Spleen (tissue), 11 donors: ENCODE data around the gene KY. TPM values are rescaled to one million over a fixed set of nuclear protein-coding genes. Genes with fewer than 3 reads are reported as not detected.

ENCODE experiments used
- DNase-seq: peaks from one replicate; pipeline ENCODE4 v3.0.0-alpha.2; 2020
- H3K27ac ChIP-seq, 8 donors: fragments of 200-600 bp; sonication (generic) in 7 of 8; 1 replicate in 4 of 8; 2 replicates in 4 of 8; pipeline versions ENCODE4 v1.5.0 to v1.8.0; 2016 to 2021; ENCODE audit warnings: inconsistent platforms in 4 of 8, mild to moderate bottlenecking in 4 of 8, moderate library complexity in 1 of 8
- H3K27me3 ChIP-seq, 7 donors: fragments of 200-600 bp; sonication (generic) in 6 of 7; replicated peaks in 1 of 7; 1 replicate in 4 of 7; 2 replicates in 3 of 7; pipeline versions ENCODE4 v1.5.0 to v1.8.0; 2016 to 2021; ENCODE audit warnings: inconsistent platforms in 3 of 7, mild to moderate bottlenecking in 1 of 7
- H3K36me3 ChIP-seq, 6 donors: fragments of 200-600 bp; sonication (generic) in 5 of 6; 1 replicate in 4 of 6; 2 replicates in 2 of 6; pipeline versions ENCODE4 v1.5.0 to v1.8.0; 2016 to 2021; ENCODE audit warnings: inconsistent platforms in 2 of 6
- H3K4me1 ChIP-seq, 6 donors: fragments of 200-600 bp; sonication (generic) in 5 of 6; 1 replicate in 3 of 6; 2 replicates in 3 of 6; pipeline versions ENCODE4 v1.5.0 to v1.8.0; 2016 to 2021; ENCODE audit warnings: inconsistent platforms in 3 of 6
- H3K4me3 ChIP-seq, 8 donors: fragments of 200-600 bp; sonication (generic) in 7 of 8; 1 replicate in 4 of 8; 2 replicates in 4 of 8; pipeline versions ENCODE4 v1.5.0 to v1.8.0; 2016 to 2021; ENCODE audit warnings: inconsistent platforms in 4 of 8, mild to moderate bottlenecking in 4 of 8, moderate library complexity in 2 of 8
- H3K9me3 ChIP-seq, 8 donors: fragments of 200-600 bp; sonication (generic) in 7 of 8; 1 replicate in 4 of 8; 2 replicates in 4 of 8; pipeline versions ENCODE4 v1.5.0 to v1.8.0; 2016 to 2021; ENCODE audit warnings: inconsistent platforms in 4 of 8
- POLR2A ChIP-seq, 3 donors: fragments of 450-650 bp; IDR thresholded peaks; one replicate each; pipeline ENCODE4 v1.5.1; 2017; ENCODE audit warnings: antibody characterized with exemption in 3 of 3, mild to moderate bottlenecking in 1 of 3
- POLR2AphosphoS5 ChIP-seq, 3 donors: sonication (generic); formaldehyde crosslinking; IDR thresholded peaks; one replicate each; pipeline ENCODE4 v1.5.1; 2017; ENCODE audit warnings: antibody characterized with exemption in 3 of 3
- WGBS, 5 donors: extraction: QIAGEN DNeasy Blood & Tissue Kit in 3 of 5; methylation state at CpG; one replicate each; pipeline versions ENCODE4 v1.1.5 to v1.1.7; 2013 to 2018; 5-methylcytosine and 5-hydroxymethylcytosine counted together
- intact Hi-C: fragments of 100-400 bp; cut with DNase I; formaldehyde crosslinking; loops from one replicate; pipeline ENCODE4 v1.15.0; 2023; ENCODE audit warnings: low total_unique reads
- polyA plus RNA-seq, 3 donors: library from polyadenylated mRNA; stranded (reverse); fragments of 200-250 nt; gene quantifications; one replicate each; pipeline ENCODE4 v1.2.1, GENCODE V29; 2013
- total RNA-seq, 7 donors: library from RNA; depleted of rRNA in 3 of 7; stranded (reverse); fragments of >200 nt in 3 of 7; fragmentation: NEBNext Ultra II Directional in 4 of 7; extraction: Animal tissue kit (Norgen Biotek cat#: 25700) in 4 of 7; gene quantifications; one replicate each; pipeline versions ENCODE4 v1.1.0 to v1.2.1, GENCODE V29; 2016 to 2021
- TF ChIP-seq, protein P1 (sequence below), 11 experiments: fragments of 200-600 bp in 7 of 11; fragments of 450-650 bp in 4 of 11; sonication (generic) in 4 of 11; IDR thresholded peaks in 8 of 11; conservative IDR thresholded peaks in 3 of 11; 1 replicate in 7 of 11; 2 replicates in 4 of 11; pipeline versions ENCODE4 v1.4.0 to v1.8.0; 2016 to 2021; ENCODE audit warnings: antibody characterized with exemption in 11 of 11, inconsistent platforms in 4 of 11, mild to moderate bottlenecking in 1 of 11
- donor health status: healthy with polysubstance abuse.
- donor health status: DM: no; HTN: no; CAD: no; lungs with moderate emphysema.
- donor health status: DM: no; HTN: no; CAD: no.
- donor health status: Bipolar disorder and iron deficiency.
- donor health status: healthy.
- donor health status: DM: no; HTN: no; CAD: no.
- donor health status: DM: yes; HTN: yes; CAD: no.

Gene KY
- total and polyA plus RNA-seq, 10 donors = 0.17 TPM; not detected in 9

DNA sequence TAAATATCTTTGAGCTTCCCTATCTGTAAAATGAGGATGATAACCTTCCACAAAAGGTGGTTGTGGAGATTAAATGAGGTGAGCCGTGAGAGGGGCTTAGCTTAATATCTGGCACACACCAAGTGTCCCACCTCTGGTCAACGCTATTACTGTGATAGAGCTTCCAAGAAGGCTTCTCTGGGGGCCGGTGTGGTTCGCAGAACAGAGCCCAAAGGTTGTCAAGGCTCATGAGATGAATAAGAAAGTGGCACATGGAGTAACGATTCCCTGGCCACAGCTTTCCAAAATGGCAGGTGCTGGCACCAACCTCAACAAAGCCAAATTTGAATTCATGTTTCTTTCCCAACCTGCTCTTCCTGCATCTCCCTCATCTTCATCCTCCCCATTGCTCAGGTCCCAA lies 10.4 kb downstream of the KY start:
- no peak for DNase-seq
- H3K27me3 ChIP-seq = no peaks in the 10 kb centered on the region
- no peaks in the 10 kb centered on the region for H3K9me3 ChIP-seq
- H3K4me3 ChIP-seq = no peak overlapping the region
- intact Hi-C loops = no loop called here
- no peak overlapping the region for H3K27ac ChIP-seq
- no peaks in the 10 kb centered on the region for H3K36me3 ChIP-seq
- no peaks in the 10 kb centered on the region for H3K4me1 ChIP-seq
- TF ChIP-seq POLR2A (IDR thresholded peaks at IDR 0.05) (no peak), POLR2AphosphoS5 (IDR thresholded peaks at IDR 0.05) (no peak)
- TF ChIP-seq, protein P1, sequence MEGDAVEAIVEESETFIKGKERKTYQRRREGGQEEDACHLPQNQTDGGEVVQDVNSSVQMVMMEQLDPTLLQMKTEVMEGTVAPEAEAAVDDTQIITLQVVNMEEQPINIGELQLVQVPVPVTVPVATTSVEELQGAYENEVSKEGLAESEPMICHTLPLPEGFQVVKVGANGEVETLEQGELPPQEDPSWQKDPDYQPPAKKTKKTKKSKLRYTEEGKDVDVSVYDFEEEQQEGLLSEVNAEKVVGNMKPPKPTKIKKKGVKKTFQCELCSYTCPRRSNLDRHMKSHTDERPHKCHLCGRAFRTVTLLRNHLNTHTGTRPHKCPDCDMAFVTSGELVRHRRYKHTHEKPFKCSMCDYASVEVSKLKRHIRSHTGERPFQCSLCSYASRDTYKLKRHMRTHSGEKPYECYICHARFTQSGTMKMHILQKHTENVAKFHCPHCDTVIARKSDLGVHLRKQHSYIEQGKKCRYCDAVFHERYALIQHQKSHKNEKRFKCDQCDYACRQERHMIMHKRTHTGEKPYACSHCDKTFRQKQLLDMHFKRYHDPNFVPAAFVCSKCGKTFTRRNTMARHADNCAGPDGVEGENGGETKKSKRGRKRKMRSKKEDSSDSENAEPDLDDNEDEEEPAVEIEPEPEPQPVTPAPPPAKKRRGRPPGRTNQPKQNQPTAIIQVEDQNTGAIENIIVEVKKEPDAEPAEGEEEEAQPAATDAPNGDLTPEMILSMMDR (IDR thresholded peaks at IDR 0.05 in 8 of 11, conservative IDR thresholded peaks at IDR 0.05 in 3 of 11) = no peak
- 84 to 99% (median 91%) methylated on average over 5 of the region's 5 CpGs for WGBS, 5 donors

DNA sequence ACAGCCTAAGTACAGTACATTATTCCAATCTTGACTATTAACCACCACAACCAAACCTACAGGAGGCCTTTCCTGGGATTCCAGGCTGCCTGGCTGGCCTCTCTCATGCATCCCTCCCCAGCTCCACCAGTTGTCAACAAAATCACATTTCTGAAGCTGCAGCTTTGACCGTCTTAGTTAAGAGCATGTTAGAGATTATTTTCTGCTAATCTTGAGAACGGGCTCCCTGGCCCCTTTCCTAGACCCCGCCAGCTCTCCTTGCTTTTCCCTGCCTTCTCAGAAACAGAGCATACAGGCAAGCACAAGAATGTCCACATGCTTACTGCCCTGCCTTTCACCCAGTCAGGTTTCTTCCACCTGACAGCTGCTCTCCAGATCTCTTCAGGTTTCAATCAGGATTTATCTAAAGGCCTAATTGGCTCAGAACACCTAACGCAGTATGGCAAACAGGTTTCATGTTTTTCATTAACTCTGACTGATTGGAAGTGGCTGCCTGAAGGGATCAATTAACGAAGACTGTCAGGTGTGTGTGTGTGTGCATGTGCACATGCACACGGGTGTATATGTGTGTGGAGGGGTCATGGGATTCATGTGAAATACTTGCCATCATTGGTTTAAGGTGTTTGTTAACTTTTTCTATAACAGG lies 12.3 kb downstream of the KY start:
- no peak for TF ChIP-seq POLR2AphosphoS5 (IDR thresholded peaks at IDR 0.05)
- TF ChIP-seq, protein P1 (IDR thresholded peaks at IDR 0.05 in 8 of 11, conservative IDR thresholded peaks at IDR 0.05 in 3 of 11) = no peak
- TF ChIP-seq POLR2A (IDR thresholded peaks at IDR 0.05) = no peak
- 85 to 93% (median 91%) methylated on average over 6 of the region's 6 CpGs for WGBS, 5 donors
- Histone ChIP-seq H3K4me3 (no peak overlapping the region), H3K4me1 (no peaks in the 10 kb centered on the region), H3K36me3 (no peaks in the 10 kb centered on the region), H3K27me3 (no peaks in the 10 kb centered on the region), H3K27ac (no peak overlapping the region), H3K9me3 (peaks cover 0 to 4% (median 0%) of the 10 kb centered on the region in 8 donors)
- no peak for DNase-seq
- intact Hi-C loops = no loop called here

DNA sequence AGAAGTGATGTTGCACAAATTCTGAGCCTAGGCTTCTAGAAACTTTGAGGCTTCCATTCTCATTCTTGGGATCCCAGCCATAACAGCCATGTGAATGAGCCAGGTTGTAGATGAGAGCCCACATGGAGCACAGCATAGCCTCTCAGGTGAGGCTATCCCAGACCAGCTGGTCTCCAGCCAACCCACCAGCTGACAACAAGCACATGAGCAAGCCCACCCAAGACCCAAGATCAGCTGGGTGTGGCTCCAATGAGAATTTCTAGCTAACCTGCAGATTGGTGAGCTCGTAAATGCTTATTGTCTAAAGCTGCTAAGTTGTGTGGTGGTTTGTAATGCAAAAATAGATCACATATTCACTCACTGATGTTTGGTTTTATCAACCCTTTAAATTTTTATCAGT lies 14.4 kb downstream of the KY start:
- DNase-seq = no peak

DNA sequence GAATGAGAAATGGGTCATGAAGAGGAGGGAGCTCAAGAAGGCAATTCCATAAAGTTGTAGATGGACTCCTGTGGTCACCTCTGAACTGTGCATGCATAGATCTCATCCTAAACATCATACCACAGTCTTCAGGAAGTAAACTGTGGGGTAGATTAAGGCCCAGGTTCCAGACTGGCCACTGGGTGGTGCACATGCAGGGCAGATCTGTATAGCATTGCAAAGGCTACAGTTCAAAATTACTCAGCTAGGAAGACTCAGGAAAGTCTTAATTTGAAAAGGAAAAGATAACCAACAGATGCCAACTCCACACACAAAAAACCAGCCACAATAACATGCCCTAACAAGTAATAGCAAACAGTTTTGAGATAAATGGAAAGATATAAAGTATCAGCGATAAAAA lies 20.3 kb downstream of the KY start:
- intact Hi-C loops = no loop called here
- WGBS, 5 donors = 91 to 98% (median 96%) methylated on average over 1 of the region's 1 CpG
- no peaks in the 10 kb centered on the region for H3K27me3 ChIP-seq

More for the DNA sequence above, 14.4 kb downstream of the KY start:
- TF ChIP-seq POLR2A (IDR thresholded peaks at IDR 0.05) = no peak
- no peak for TF ChIP-seq POLR2AphosphoS5 (IDR thresholded peaks at IDR 0.05)
- TF ChIP-seq, protein P1 (IDR thresholded peaks at IDR 0.05 in 8 of 11, conservative IDR thresholded peaks at IDR 0.05 in 3 of 11) = no peak
- Histone ChIP-seq H3K9me3 (peaks cover 2 to 23% (median 8%) of the 10 kb centered on the region in 8 donors), H3K27ac (no peak overlapping the region), H3K4me3 (no peak overlapping the region), H3K36me3 (no peaks in the 10 kb centered on the region), H3K4me1 (no peaks in the 10 kb centered on the region), H3K27me3 (no peaks in the 10 kb centered on the region)
- WGBS, 5 donors = 76 to 100% (median 89%) methylated on average over 1 of the region's 1 CpG
- intact Hi-C loops = no loop called here

More for the DNA sequence above, 20.3 kb downstream of the KY start:
- Histone ChIP-seq H3K9me3 (peaks cover 8 to 47% (median 26%) of the 10 kb centered on the region in 8 donors), H3K27ac (no peak overlapping the region), H3K36me3 (no peaks in the 10 kb centered on the region), H3K4me1 (peaks cover 0 to 6% (median 0%) of the 10 kb centered on the region in 6 donors), H3K4me3 (no peak overlapping the region)
- TF ChIP-seq, protein P1 (IDR thresholded peaks at IDR 0.05 in 8 of 11, conservative IDR thresholded peaks at IDR 0.05 in 3 of 11) = no peak
- TF ChIP-seq POLR2A (IDR thresholded peaks at IDR 0.05) = no peak
- no peak for TF ChIP-seq POLR2AphosphoS5 (IDR thresholded peaks at IDR 0.05)
- no peak for DNase-seq
